Kasumi-1 (cell line): ENCODE measurements around the gene CSF1R.

Experiments used
- DNase-seq, 2 experiments: peaks; one replicate each; lab custom pipeline; 2025; lab: John Stamatoyannopoulos, UW

The CSF1R gene

DNA sequence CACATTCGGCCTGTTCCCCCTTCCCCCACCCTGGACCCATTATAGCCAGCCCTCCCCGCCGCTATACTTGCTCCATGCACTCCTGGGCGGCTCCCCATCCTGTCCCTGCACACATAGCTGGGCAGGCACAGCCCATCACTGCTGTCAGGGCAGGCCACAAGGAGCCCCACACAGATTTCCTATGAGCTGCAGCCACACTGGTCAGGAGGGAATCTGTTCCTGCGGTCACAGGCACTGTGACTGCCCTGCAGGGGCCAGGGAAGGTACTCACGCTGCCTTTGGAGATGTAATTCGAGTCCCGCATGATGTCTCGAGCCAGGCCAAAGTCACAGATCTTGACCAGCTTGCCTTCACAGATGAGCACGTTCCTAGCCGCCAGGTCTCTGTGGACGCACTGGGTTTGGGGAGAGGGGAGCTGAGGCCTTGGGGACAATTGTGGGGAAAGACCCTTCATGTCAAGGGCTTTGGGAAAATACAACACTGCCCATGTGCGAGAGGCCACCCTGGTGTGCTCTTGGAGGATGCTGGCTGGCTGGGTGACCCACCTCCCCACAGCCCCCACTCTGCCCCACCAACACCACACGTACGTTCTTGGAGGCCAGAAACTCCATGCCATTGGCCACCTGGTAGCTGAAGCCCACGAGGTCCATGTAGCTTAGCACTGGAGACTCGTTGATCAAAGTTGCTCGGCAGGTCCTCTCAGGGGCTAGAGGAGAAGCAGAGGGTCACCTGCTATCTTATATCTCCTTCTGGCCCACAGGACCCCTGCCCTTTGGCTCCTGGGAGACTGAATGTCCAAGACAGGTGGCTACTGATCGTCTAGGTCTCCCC, 34.5 kb upstream of the CSF1R start:
- no peak for DNase-seq

DNA sequence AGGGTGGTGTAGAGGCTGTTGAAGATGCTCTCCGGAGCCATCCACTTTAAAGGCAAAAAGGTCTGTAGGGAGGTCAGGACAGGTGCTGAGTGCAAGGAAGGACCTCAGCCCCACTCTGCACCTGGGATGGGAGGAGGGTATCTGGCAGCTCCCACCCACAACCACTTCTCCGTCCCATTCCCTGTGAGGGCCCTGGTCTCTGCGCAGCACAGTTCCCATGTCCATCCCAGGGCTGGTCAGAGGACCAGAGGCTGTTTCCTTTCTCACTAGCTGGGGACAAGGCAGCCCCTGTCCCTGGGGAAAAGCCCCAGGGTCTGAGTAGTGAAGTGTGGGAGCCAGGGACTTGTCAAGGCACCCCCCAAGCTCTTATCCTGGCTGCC, 33.7 kb upstream of the CSF1R start:
- DNase-seq: no peak

DNA sequence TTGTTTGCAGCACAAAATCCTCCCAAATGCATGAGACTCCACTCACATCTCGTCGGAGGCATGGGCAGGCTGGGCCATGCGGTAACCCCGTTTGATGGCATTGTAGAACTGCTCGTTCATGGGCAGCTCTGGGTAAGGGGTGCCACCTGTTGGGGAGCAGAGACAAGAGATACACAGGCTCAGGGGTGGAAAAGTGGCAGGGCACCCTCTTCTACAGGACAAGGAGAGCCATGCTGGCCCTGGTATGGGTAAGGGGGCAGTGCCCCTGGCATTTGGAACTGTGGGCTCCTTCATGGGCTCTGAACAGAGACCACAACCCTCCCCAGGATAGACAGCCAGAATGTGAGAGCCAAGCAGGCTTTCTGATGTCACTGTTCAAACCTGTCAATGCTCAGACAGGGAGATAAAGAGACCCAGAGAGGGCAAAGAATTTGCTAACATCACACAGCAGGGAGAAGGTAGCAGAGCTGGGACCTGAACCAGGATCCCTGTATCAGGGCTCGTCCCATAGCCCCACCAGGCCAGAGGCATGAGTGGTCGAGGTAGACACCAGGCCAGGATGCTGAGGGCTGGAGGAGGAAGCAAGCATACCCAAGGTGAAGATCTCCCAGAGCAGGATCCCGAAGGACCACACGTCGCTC, 33.2 kb upstream of the CSF1R start:
- DNase-seq: no peak

DNA sequence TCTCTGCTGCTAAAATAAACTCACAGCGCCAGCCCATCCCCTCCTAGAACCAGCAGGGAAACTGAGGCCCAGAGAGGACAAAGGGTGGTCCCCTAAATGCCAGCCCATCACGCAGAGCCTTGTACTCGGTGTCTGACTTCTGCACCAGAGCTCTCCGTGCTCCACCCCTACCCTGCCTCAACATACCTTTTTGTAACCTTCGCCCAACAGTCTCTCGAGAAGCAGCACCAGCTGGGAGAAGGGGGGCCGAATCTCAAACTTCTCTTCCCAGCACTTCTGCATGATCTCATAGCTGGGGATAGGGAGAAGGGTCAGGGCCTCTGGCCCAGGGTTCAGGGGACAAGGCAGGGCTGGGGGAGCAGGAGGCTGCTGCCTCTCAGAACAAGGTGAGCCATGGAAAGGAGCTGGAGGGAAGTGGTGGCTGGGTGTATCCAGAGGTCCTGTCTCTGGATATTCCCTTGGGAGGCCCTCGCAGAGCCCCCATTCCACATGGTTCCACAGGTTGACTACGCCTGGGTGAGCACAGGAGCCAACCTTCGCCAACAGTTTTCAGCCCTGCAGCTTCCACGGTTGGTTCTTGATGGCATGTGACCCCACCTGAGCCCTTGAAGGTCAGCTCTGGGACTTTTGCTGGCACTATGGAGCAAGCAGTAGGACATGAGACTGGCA, 32.3 kb upstream of the CSF1R start:
- no peak for DNase-seq

DNA sequence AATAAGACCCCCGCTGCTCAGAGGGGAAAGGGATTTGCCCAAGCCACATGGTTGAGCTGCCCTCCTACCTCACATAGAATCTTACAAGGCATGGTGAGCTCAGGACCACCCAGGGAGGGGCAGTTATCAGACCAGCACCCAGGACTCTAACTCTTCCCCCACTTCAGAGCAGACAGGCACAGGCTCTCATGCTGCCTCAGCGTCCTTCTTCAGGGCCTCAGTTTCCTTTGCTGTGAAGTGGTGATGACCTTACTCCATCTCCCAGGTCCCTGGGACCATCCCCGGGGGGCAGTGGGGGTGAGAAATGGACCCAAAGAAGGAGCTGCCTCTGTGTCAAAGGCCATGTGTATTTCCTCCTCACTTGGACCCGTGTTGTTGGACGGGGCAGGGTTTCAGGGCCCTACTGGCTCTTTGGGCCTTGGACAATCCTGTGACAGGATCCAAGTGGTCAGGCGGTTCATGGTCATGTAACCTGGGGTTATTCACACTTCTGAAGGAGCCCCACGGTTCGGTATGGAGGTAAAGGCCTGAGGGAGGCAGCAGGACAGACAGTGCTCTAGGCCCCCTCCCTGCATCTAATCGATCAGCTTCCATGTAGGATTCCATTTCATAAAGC, 31.7 kb upstream of the CSF1R start:
- no peak for DNase-seq

DNA sequence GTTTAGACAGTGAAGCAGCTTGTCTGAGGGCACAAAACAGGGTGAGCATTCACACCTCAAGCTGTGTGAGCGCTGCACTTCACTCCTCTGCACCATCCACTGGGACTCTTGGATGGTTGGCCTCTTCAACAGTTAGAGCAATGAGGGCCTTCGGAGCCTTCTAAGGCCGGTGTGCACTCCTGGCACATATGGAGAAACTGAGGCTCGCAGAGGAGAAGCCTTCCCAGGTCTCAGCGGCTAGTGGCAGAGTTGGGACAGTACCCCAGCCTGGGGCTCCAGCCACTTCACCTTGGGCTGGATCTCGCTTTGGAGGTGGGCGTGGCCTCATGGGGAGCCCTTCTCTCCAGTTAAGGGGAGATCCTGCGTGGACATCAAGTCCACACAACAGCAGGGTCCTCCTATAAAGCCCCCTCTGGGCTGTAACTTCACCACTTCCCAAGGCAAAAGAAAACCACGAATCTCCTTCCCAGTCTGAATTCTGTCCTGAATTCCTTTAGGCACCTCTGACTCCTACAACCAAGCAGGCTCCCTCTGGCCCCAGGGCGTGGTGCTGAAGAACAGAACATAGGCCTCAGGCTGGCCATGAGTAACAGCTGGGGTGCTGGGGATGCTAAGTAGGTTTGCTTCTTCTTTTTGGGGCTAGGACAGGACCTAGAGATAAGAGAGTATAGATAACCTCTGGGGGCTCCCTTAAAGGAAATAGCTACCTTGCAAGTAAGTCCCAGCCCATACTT, 30.5 kb upstream of the CSF1R start:
- no peak for DNase-seq

DNA sequence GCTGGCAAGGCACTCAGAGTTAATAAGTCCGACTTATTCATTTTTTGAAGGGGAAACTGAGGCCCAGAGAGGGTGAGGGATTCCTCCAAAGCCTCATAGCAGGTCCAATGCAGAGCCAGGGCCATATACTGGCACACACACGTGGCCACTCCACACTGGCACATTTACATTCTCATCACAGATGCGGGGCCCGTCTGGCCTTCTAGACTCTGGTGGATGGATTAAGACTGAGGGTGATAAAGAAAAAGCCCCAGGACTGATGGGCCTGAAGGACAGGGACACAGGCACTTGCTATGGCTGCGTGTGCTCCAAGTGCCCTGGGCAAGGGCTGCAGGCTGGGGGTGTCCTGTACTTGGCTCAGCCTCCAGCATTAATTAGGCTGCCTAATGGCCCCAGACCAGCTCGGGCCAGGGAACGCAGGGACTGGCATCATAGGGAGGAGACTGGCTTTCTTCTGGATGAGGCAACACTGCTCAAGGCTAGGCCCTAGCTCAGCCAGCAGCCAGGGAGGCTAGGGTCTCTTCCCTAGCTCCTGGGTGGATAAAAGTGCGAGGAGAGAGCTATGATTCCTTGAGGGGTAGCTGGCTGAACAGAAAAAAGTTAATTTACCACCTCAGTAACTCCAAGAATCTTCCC, 28.5 kb upstream of the CSF1R start:
- no peak for DNase-seq

DNA sequence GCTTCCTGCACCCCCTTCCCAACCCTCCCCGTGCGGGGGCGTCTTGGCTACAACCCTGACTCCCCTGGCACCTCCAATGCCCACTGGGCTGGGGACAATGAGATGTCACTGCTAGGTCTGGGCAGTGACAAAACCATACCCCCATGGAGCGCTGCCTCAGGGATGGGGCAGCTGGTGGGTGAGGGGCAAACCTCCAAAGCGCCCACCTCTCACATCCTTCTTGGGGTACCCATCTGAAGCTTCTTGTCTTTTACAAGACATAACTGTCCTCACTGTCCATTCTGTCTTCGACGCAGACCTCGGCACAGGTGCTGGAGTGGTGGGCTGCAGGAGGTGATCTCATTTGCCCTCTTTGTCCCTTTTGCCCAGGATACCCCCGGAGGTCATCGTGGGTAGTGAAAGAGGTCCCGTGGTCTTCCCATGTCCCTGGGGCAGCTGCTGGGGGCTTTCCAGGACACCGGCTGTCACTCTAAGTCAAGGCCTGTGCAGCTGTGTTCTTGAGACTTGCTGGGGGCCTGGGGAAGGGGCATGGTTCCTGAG, 27.8 kb upstream of the CSF1R start:
- no peak for DNase-seq

DNA sequence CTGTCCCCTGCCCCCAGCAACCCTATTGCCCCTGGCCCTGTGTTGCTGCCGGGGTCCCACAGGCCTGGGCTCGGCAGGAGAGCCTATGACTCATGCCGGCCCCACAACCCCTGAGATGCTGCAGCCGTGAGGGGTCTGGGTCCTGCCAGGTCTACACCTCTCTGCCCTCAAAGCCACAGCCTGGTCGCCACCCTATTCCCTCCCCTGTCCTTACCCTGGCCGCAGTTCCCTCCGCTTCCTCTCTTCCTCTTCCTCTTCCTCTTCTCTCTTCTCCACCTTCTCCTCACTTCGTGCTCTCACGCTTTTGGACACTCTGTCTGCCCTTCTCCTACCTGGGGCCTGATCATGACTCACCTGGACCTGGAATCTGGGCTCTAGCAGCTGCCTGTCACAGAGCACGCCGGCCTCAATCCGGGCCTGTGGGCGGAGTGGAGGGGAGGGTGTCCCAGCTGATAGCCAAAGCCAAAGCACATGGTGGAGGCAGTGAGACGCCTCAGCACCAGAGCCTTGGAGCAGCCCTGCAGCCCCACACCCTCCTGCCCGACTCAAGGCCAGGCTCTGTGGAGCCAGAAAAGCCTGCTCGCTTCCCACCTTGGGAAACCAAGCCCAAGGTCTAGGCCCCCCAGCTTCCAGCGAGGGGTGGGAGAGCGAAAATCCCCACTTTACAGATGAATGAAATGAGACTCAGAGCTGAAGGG, 26.8 kb upstream of the CSF1R start:
- no peak for DNase-seq

DNA sequence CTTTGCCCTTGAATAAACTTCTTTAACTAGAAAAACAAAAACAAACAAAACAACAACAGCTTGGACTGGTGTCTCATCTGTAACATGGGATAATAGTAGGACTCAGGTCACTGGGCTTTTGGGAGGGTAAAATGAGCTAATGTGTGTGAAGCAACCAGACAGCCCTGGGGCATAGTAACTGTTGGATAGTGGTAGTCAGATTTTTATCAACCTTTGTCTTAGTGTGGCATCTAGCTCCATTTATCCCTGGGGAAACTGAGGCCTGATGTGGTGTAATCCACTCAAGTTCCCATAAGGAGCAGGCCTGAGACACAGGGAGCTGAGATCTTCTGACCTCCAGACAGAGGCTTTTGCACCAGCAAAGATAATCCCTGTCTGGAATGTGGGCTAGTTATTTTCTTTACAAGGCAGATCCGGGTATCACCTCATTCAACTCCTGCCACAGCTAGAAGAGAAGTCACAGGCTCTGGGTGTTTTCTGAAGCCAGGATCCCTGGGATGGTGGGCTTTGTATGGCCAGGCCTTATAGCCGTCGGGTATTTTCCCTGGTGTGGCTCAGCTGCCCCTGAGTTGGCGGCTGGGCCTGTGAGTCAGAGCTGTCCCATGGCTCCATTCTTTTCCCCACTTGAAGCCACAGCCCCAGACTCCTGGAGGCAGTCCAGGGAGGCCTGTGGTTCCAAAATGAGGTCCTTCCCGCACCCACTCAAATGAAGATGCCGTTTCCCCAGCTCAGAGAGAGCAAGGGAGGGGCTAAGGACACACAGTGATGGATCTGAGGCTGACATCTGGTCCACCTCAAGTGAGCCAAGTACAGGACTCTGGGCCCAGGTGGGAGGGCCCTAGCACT, 26.1 kb upstream of the CSF1R start:
- DNase-seq: no peak

DNA sequence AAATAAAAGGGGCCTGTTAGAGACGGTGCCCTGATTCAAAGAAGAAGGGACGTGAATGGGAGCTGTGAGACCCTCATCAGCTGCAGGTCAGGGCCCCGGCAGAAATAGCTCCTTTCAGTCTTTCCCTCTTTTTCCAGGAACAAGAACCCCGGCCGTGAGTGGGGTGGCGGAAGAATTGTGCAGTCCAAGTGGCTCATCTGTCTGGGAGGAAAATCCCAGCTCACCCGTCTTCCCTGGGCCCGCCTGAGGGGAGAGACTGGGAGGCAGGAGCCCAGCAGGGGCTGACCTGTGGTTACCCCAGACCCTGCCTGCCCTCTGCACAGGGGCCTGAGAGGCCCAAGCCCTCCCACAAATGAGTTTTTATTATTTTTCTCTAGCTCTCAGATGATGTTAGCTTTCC, 24.8 kb upstream of the CSF1R start:
- DNase-seq: no peak

DNA sequence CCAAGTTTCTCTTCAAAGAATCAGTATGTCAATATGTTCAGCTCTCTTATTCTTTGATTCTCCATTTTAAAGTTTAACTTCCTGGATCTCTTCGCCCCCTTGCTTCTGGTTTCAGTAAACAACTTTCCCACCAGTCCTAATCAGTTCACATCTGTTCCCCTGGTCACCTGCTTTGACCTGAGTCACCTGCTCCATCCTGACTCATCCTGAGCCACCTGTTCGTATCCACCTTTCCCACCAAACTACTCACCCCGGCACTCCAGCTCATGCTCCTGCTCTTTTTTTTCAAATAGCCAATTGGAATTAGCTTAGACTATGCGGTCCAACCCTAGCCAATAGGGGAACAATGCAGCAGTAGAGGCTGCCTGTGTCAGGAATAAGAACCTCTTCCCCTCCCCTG, 23.6 kb upstream of the CSF1R start:
- no peak for DNase-seq

DNA sequence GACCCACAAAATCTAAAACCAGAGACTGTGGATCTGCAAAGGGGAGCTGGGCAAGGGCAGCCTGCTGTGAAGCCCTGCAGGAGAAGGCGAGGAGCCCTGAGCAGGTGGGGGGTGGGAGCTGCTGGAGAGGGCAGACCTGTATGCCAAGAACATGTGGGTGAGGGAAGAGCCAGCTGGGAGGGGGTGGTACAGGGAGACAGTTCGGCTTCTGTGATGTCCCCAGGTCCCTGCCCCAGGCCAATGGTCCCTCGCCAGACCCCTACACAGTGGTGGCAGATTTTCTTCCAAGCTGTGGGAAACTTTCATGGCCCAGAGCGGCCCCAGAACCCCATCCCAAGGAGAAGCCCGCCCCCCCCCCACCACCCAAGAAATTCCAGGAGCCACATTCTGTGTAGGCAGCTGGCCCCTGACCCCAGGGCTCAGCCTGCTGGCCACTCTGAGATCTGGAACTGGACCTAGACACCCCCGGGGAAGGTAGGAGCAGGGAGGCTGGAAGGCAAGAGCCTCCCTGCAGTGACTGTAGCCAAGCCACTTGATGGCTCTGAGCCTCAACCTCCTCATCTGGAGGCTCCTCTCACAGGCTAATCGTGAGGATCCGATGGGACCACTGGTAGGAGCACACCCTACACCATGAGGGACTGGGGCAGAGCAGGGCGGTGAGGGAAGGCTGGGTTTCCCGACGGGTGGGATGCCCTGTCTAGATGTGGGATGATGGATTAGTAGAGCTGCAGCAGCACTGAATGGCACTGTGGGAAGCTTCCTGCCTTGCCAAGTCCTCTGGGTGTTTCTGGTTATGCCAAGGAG, 22.6 kb upstream of the CSF1R start:
- DNase-seq: no peak

DNA sequence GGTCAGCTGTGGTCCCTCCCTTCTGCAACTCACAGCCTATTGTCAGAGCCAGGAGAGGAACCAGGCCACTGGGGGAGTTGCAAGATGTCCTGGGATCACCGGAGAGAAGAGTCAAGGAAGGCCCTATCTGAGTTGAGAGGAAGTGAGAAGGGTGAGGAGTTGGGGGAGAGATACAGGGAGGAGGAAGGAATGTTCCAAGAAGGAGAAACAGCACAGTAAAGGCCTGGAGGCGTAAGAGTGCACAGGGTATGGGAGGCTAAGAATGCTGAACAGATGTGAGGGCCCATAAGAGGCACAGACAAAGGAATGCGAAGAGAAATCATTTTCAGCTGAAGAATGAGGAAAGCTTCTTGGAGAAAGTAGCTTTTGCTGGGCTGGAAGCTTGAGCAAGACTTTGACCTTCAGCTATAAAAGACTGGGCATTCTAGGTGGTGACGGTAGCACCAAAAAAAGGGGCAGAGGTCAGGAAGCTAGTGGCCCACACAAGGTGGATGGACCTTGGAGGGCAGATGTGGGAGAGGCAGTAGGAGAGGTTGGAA, 21.6 kb upstream of the CSF1R start:
- DNase-seq: no peak

DNA sequence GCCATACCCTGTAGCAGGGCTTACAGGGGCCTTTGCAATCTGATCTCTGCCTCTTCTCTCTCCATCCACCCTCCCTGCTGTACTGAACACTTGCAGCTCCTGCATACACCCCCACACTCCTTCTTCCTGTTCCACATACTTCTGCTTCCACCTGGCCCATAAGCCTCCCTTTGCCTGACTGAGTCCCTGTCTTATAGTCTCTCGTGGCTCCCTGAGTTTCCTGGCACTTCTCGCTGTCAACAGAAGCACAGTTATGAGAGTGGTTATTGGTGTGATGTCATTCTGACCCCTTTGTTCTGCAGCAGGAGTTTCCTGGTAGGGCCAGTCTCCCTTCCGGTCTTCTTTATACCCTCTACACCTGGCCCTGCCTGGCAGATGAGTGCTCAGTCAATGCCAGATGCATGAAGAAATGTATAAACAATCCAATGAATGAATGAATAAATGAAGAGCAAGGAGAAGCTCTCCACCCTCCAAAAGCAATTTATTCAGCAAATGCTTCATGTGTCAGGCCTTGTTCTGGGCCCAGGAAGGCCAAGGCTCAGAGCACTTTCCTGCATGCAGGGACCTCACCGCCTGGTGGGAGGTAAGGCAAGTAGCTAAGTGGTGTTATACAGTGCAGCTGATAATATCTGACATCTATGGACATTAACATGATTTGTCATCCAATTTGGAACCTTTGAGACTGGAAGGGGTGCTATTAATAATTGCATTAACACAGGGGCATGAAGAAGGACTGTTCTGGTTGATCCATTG, 20.5 kb upstream of the CSF1R start:
- DNase-seq: peak; percentile 40 to 56

DNA sequence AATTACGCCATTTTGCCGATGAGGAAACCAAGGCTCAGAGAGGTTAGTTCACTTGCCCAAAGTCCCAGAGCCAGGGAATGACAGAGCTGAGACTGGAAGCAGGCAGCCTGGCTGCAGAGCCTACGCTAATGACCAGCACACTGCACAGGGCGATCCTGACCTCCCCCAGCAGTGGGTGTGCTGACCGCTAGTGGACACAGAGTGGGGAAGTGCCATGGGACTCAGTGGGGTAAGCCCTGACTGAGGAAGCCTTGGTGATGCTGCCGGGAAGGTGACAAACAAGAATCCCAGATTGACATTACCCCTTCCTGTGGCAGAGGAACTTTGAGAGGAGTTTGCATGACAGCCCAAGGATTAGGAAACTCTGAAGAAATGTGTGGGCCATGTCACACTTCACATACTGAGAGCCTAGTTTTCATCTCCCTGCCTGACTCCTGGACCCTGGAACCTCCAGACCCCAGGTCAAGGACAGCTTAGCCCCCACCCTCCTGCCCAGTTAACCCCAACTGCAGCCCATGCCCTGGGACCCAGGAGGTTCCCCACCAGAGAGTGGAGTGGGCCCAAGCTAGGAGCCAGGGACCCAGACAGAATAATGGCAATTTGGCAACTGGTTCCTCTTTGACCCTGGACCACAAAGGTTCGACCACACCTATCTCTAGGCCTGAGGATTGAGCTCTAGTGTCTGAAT, 19.7 kb upstream of the CSF1R start:
- DNase-seq: no peak

DNA sequence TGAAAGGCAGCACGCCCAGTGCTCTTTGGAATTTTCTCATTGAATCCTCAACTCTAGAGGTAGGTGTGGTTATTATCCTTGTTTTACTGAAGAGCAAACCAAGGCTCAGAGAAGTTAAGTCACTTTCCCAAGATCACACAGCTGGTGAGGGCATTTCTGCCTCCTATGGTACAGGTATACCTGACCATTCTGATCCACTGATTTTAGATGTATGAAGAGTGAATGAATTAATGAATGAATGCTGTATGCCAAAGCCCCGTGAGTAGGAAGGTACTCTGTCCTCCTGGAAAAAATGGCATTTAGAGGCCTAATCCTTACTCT, 18.2 kb upstream of the CSF1R start:
- DNase-seq: no peak
